ENCODE data around the gene ZNF319. TPM values are rescaled to one million over a fixed set of nuclear protein-coding genes. Genes with fewer than 3 reads are reported as not detected.

ZNF319 gene
- total and polyA plus RNA-seq, 2 of the 4 experiments (the other 2 are of a cell fraction) = 0.90 to 6.3 TPM

- ATAC-seq (ENCODE audit: low read depth) (no peak), DNase-seq (no peak)
- no peak overlapping the region for H4K5ac ChIP-seq (ENCODE audit: low read depth, low read length)
- WGBS, 2 experiments (ENCODE audit: extremely low coverage in 2 of 2, insufficient read length in 1 of 2) = 37% methylated on average over 2 of the region's 6 CpGs; no CpG with 5 or more reads in 1 of the 2 experiments
- H2BK20ac ChIP-seq (ENCODE audit: low read depth, low read length) = no peak overlapping the region
- dilution Hi-C loops (cut with HindIII; ENCODE audit: low sequenced_read_pairs, unreplicated experiment) (no loop called here), in situ Hi-C loops (cut with MboI; ENCODE audit: low sequenced_read_pairs) (no loop called here), intact Hi-C loops (cut with micrococcal nuclease) (no loop called here)
- no peaks in the 10 kb centered on the region for H3K9me3 ChIP-seq (ENCODE audit: control insufficient read depth, insufficient read depth, low read length)
- no peak overlapping the region for H3K18ac ChIP-seq (ENCODE audit: low read depth, low read length)
- H2AK9ac ChIP-seq (replicated peaks; ENCODE audit: low read depth, low read length, poor library complexity) = no peak overlapping the region
- H3K27me3 ChIP-seq (ENCODE audit: control insufficient read depth, insufficient read depth, low read length) = peaks cover 59% of the 10 kb centered on the region
- ChIA-PET CTCF (no interaction called here), POLR2A (ENCODE audit: unreplicated experiment) (no interaction called here)
- no peak overlapping the region for H3K23ac ChIP-seq (ENCODE audit: low read depth, low read length)
- no peak overlapping the region for H4K91ac ChIP-seq (ENCODE audit: insufficient read depth, low read depth, low read length)
- H3K9ac ChIP-seq (ENCODE audit: low read depth, low read length) = no peak overlapping the region
- no peaks in the 10 kb centered on the region for H3K9me1 ChIP-seq (ENCODE audit: insufficient read depth, low read length)
- H3K36me3 ChIP-seq (ENCODE audit: control insufficient read depth, insufficient read depth, low read length) = no peaks in the 10 kb centered on the region
- H2AFZ ChIP-seq (replicated peaks; ENCODE audit: low read length, poor library complexity) = no peak overlapping the region
- H3K79me1 ChIP-seq (ENCODE audit: low read depth in 1 of 2, low read length in 2 of 2) = no peaks in the 10 kb centered on the region
- no peak overlapping the region for H2BK15ac ChIP-seq (ENCODE audit: low read depth, low read length)
- no peak overlapping the region for H3K4ac ChIP-seq (ENCODE audit: low read depth, low read length)
- no peaks in the 10 kb centered on the region for H4K20me1 ChIP-seq (ENCODE audit: insufficient read depth, low read length)
- H3K4me2 ChIP-seq (ENCODE audit: low read depth, low read length) = no peak overlapping the region
- H3K4me3 ChIP-seq (ENCODE audit: insufficient read depth, low read depth, low read length) = no peak overlapping the region
- no peak overlapping the region for H4K8ac ChIP-seq (ENCODE audit: low read depth in 2 of 2, low read length in 2 of 2)
- no peak for TF ChIP-seq CHD1 (IDR thresholded peaks at IDR 0.05; ENCODE audit: low read depth, low read length)
- TF ChIP-seq ELK1 (IDR thresholded peaks at IDR 0.05; ENCODE audit: borderline replicate concordance, low read depth, low read length) = no peak
- no peak for TF ChIP-seq MXI1 (IDR thresholded peaks at IDR 0.05; ENCODE audit: borderline replicate concordance, low read depth, low read length)
- TF ChIP-seq RCOR1 (IDR thresholded peaks at IDR 0.05; ENCODE audit: insufficient replicate concordance, low read length) = no peak
- TF ChIP-seq NFE2L2 (IDR thresholded peaks at IDR 0.05; ENCODE audit: low read depth, low read length) = no peak
- no peak for TF ChIP-seq FOS (IDR thresholded peaks at IDR 0.05; ENCODE audit: low read depth, low read length)
- no peak for TF ChIP-seq CTCF (conservative IDR thresholded peaks at IDR 0.05; ENCODE audit: low read depth, low read length)
- no peak for TF ChIP-seq USF2 (IDR thresholded peaks at IDR 0.05; ENCODE audit: low read depth, low read length)
- no peak for TF ChIP-seq POLR2A (IDR thresholded peaks at IDR 0.05; ENCODE audit: low read depth, low read length)
- TF ChIP-seq MAZ (IDR thresholded peaks at IDR 0.05; ENCODE audit: borderline replicate concordance, low read depth, low read length) = no peak
- TF ChIP-seq CEBPB (IDR thresholded peaks at IDR 0.05; ENCODE audit: low read depth, low read length) = no peak
- TF ChIP-seq RAD21 (IDR thresholded peaks at IDR 0.05; ENCODE audit: low read length) = no peak
- H3K14ac ChIP-seq (replicated peaks; ENCODE audit: low read depth, low read length) = no peak overlapping the region
- no peak overlapping the region for H2BK5ac ChIP-seq (ENCODE audit: low read depth, low read length, poor library complexity, severe bottlenecking)
- no peak overlapping the region for H2AK5ac ChIP-seq (ENCODE audit: low read depth, low read length)
- H2BK120ac ChIP-seq (ENCODE audit: low read depth, low read length) = no peak overlapping the region
- no peak overlapping the region for H3K27ac ChIP-seq (ENCODE audit: insufficient read depth, low read length)
- H3K4me1 ChIP-seq (ENCODE audit: control insufficient read depth, insufficient read depth, low read length) = no peaks in the 10 kb centered on the region
- BruUV-seq (replicated peaks) = no TSS peak
- H3K56ac ChIP-seq (ENCODE audit: extremely low read depth, insufficient read depth, low read length) = no peak overlapping the region
Observed at GRCh38 chr16:57958544-57958943, 41.9 kb downstream of the ZNF319 start.
